BE2C (cell line): ENCODE measurements around the gene ARHGAP6.

Experiments used
- DNase-seq: peaks from one replicate; pipeline ENCODE4 v3.0.0-alpha.2; 2020
- H3K27me3 ChIP-seq: fragments of 250-450 bp; sonication (Bioruptor Pico); 2 replicates; pipeline ENCODE4 v1.5.1; 2020; ENCODE audit warnings: mild to moderate bottlenecking
- H3K36me3 ChIP-seq: fragments of 250-450 bp; sonication (Bioruptor Pico); 2 replicates; pipeline ENCODE4 v1.5.1; 2020; ENCODE audit warnings: mild to moderate bottlenecking
- H3K4me1 ChIP-seq: fragments of 250-450 bp; sonication (Bioruptor Pico); 2 replicates; pipeline ENCODE4 v1.5.1; 2020
- H3K4me3 ChIP-seq: 2 replicates; pipeline ENCODE4 v1.5.1; 2011; ENCODE audit warnings: low read depth, low read length
- H3K9me3 ChIP-seq: fragments of 250-450 bp; sonication (Bioruptor Pico); 2 replicates; pipeline ENCODE4 v1.5.1; 2020
- TF ChIP-seq, protein P1 (sequence below): IDR thresholded peaks from 2 replicates; pipeline ENCODE4 v1.5.1; 2012; ENCODE audit warnings: mild to moderate bottlenecking, low read depth, low read length

The ARHGAP6 gene

DNA sequence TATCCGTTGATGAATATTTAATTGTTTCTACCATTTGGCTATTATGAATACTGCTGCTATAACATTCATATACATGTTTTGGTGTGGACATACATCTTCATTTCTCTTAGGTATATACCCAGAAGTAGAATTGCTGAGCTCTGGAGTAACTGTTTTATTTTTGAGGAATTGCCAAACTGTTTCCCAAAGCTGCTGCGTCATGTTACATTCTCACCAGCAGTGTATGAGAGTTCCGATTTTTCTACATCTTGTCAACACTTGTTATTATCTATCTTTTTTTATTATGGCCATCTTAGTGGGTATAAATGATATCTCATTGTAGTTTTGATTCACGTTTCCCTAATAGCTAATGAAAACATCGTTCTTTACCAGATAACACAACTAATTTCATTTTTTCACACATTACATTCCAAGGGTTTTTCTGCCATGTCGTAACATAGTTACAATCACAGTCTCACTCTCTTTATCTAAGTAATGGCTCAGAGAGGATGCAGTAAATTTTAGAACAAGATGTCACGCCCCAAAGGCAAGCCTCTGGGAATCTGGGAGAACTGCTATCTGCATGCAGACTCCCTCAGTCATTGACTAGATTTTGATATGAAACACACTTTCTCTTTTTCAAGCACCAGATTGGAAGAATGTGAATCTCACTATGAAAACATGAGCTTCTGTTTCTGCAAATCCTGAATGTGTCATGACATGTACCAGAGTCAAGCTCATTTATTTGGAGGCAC, 10.3 kb downstream of the ARHGAP6 start:
- Histone ChIP-seq H3K27me3 (no peaks in the 10 kb centered on the region), H3K4me1 (no peaks in the 10 kb centered on the region), H3K36me3 (no peaks in the 10 kb centered on the region), H3K4me3 (no peak overlapping the region), H3K9me3 (no peaks in the 10 kb centered on the region)
- TF ChIP-seq, protein P1, sequence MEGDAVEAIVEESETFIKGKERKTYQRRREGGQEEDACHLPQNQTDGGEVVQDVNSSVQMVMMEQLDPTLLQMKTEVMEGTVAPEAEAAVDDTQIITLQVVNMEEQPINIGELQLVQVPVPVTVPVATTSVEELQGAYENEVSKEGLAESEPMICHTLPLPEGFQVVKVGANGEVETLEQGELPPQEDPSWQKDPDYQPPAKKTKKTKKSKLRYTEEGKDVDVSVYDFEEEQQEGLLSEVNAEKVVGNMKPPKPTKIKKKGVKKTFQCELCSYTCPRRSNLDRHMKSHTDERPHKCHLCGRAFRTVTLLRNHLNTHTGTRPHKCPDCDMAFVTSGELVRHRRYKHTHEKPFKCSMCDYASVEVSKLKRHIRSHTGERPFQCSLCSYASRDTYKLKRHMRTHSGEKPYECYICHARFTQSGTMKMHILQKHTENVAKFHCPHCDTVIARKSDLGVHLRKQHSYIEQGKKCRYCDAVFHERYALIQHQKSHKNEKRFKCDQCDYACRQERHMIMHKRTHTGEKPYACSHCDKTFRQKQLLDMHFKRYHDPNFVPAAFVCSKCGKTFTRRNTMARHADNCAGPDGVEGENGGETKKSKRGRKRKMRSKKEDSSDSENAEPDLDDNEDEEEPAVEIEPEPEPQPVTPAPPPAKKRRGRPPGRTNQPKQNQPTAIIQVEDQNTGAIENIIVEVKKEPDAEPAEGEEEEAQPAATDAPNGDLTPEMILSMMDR = no peak
- DNase-seq = no peak

- Histone ChIP-seq H3K4me1 (no peaks in the 10 kb centered on the region), H3K4me3 (no peak overlapping the region), H3K36me3 (no peaks in the 10 kb centered on the region), H3K27me3 (no peaks in the 10 kb centered on the region), H3K9me3 (no peaks in the 10 kb centered on the region)
- no peak for DNase-seq
- TF ChIP-seq, protein P1 = no peak
Observed at GRCh38 chrX:11648705-11649519, 16.8 kb downstream of the ARHGAP6 start.

GRCh38 chrX:11647138-11647537, 18.6 kb downstream of the ARHGAP6 start:
- TF ChIP-seq, protein P1 = no peak
- Histone ChIP-seq H3K9me3 (no peaks in the 10 kb centered on the region), H3K36me3 (no peaks in the 10 kb centered on the region), H3K27me3 (no peaks in the 10 kb centered on the region), H3K4me3 (no peak overlapping the region), H3K4me1 (no peaks in the 10 kb centered on the region)
- no peak for DNase-seq

GRCh38 chrX:11641349-11642065, 24.2 kb downstream of the ARHGAP6 start:
- Histone ChIP-seq H3K4me3 (no peak overlapping the region), H3K4me1 (no peaks in the 10 kb centered on the region), H3K36me3 (no peaks in the 10 kb centered on the region), H3K27me3 (no peaks in the 10 kb centered on the region), H3K9me3 (no peaks in the 10 kb centered on the region)
- no peak for DNase-seq
- TF ChIP-seq, protein P1 = no peak

GRCh38 chrX:11640089-11640488, 25.6 kb downstream of the ARHGAP6 start:
- H3K27me3 ChIP-seq = no peaks in the 10 kb centered on the region
- DNase-seq = no peak
- H3K4me3 ChIP-seq = no peak overlapping the region
- H3K4me1 ChIP-seq = no peaks in the 10 kb centered on the region
- no peaks in the 10 kb centered on the region for H3K9me3 ChIP-seq
- TF ChIP-seq, protein P1 = no peak
- no peaks in the 10 kb centered on the region for H3K36me3 ChIP-seq
